Measurements from ENCODE around the gene STK17A.

DNA sequence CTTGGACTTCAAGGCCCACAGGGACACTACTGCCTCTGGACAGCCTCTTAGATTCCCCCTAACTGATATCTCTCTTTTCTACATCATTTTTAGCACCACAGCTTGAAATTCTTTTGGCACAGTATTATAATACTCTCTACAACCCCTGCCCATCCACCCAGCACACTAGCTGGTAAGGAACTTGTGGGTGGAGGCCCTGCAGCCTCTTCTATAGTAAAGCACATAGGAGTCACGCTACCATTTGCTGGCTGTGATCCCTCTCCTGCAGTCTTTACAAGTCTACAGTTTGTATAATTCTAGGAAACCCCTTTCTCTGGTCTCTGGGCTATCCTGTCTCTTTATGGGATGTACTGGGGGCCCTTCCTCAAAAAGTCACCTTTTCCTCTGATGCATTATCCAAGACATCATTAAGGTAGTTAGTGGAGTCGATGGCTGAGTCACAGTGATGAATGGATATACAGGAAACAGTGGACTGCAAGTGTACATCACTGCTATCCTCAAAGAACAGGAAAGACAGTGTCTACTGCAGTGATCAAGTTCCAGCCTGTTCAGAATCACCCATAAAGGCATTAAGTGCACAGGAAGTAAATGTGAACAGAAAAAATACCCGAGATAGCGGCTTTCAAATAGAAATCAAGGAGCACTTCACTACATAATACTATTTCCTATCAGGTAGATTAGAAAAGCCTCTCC, 54.4 kb downstream of the STK17A start:
- TF ChIP-seq SNAI2 (CRISPR knock-in tag; IDR thresholded peaks at IDR 0.05) (no peak), CREB5 (CRISPR knock-in tag; IDR thresholded peaks at IDR 0.05; ENCODE audit: low read depth) (no peak), RARB (CRISPR knock-in tag; IDR thresholded peaks at IDR 0.05) (peak; percentile 70; the same call in 1 of the 2 replicates), OSR1 (CRISPR knock-in tag; IDR thresholded peaks at IDR 0.05) (no peak), PPARA (CRISPR knock-in tag; IDR thresholded peaks at IDR 0.05; ENCODE audit: borderline replicate concordance) (no peak), ZNF70 (CRISPR knock-in tag; IDR thresholded peaks at IDR 0.05) (no peak), ZNF565 (CRISPR knock-in tag; conservative IDR thresholded peaks at IDR 0.05; ENCODE audit: low read depth) (no peak), CSRNP3 (CRISPR knock-in tag; IDR thresholded peaks at IDR 0.05) (no peak), POU6F1 (CRISPR knock-in tag; IDR thresholded peaks at IDR 0.05; ENCODE audit: borderline replicate concordance, low read depth) (no peak), TOX (CRISPR knock-in tag; IDR thresholded peaks at IDR 0.05; ENCODE audit: borderline replicate concordance) (peak; percentile 88)
- TF ChIP-seq, protein P1, sequence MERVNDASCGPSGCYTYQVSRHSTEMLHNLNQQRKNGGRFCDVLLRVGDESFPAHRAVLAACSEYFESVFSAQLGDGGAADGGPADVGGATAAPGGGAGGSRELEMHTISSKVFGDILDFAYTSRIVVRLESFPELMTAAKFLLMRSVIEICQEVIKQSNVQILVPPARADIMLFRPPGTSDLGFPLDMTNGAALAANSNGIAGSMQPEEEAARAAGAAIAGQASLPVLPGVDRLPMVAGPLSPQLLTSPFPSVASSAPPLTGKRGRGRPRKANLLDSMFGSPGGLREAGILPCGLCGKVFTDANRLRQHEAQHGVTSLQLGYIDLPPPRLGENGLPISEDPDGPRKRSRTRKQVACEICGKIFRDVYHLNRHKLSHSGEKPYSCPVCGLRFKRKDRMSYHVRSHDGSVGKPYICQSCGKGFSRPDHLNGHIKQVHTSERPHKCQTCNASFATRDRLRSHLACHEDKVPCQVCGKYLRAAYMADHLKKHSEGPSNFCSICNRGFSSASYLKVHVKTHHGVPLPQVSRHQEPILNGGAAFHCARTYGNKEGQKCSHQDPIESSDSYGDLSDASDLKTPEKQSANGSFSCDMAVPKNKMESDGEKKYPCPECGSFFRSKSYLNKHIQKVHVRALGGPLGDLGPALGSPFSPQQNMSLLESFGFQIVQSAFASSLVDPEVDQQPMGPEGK (CRISPR knock-in tag; IDR thresholded peaks at IDR 0.05; ENCODE audit: borderline replicate concordance) = peak; percentile 69; the same call in 1 of the 2 replicates

All from SK-N-SH treated with all-trans-retinoic acid at 6 μM for 48 hours (cell line).